ENCODE results near the gene DDN.

The DDN gene

GRCh38 chr12:48980389-48980952 is 18.7 kb downstream of the DDN start:
- TF ChIP-seq FOXP2 (optimal IDR thresholded peaks at IDR 0.05; ENCODE audit: control extremely low read depth, extremely low read length, insufficient read depth) (no peak), POLR2AphosphoS5 (IDR thresholded peaks at IDR 0.05; ENCODE audit: borderline replicate concordance, low read depth, low read length) (no peak), EZH2 (IDR thresholded peaks at IDR 0.05) (no peak)
- Histone ChIP-seq H3K27ac (no peak overlapping the region), H3K36me3 (ENCODE audit: insufficient read depth, low read length) (no peaks in the 10 kb centered on the region), H3K9me3 (ENCODE audit: low read depth, low read length) (no peaks in the 10 kb centered on the region), H3K9ac (ENCODE audit: insufficient read length) (no peak overlapping the region), H3K4me3 (peak overlapping the region; percentile 72)
- DNase-seq (ENCODE audit: low read depth, low spot score) = no peak

DNA sequence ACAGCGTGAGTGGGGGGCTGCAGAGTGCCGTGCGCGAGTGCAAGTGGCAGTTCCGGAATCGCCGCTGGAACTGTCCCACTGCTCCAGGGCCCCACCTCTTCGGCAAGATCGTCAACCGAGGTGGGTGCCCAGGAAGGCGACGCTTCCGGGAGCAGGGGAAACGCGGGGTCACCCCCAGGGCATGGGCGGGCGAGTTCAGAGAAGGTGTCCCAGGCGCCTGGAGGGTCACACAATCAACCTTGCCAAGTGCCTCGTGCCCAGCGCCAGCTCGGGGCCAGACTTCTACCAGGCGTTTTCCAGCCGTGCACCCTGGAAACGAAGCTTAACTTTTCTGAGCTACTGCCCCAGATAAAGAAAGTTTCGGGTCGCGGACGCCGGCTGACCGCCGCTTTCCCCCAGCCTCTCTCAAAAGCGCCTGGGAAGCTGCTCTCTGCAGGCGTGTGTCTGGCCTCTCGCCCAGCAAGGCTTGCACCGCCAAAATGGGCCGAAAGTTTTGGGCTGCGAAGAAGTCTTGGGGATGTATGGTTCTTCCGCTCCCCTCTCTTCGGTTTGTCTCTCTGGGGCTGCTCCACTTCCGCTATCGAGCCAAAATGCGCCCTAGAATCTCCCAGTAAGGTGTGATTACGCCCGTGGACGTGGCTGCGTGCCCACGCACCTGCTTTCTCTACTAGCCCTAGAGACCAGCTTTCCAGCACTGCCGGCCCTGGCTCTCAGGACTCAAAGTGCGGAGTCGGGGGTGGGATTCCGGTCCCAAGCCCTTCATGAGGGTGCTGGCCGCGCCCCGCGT is 19.4 kb downstream of the DDN start:
- TF ChIP-seq FOXP2 (optimal IDR thresholded peaks at IDR 0.05; ENCODE audit: control extremely low read depth, extremely low read length, insufficient read depth) = no peak
- TF ChIP-seq POLR2AphosphoS5 (IDR thresholded peaks at IDR 0.05; ENCODE audit: borderline replicate concordance, low read depth, low read length) = no peak
- TF ChIP-seq EZH2 (IDR thresholded peaks at IDR 0.05) = no peak
- Histone ChIP-seq H3K4me3 (peak overlapping the region; percentile 72), H3K27ac (no peak overlapping the region), H3K9ac (ENCODE audit: insufficient read length) (no peak overlapping the region), H3K36me3 (ENCODE audit: insufficient read depth, low read length) (no peaks in the 10 kb centered on the region), H3K9me3 (ENCODE audit: low read depth, low read length) (no peaks in the 10 kb centered on the region)
- DNase-seq (ENCODE audit: low read depth, low spot score) = no peak

DNA sequence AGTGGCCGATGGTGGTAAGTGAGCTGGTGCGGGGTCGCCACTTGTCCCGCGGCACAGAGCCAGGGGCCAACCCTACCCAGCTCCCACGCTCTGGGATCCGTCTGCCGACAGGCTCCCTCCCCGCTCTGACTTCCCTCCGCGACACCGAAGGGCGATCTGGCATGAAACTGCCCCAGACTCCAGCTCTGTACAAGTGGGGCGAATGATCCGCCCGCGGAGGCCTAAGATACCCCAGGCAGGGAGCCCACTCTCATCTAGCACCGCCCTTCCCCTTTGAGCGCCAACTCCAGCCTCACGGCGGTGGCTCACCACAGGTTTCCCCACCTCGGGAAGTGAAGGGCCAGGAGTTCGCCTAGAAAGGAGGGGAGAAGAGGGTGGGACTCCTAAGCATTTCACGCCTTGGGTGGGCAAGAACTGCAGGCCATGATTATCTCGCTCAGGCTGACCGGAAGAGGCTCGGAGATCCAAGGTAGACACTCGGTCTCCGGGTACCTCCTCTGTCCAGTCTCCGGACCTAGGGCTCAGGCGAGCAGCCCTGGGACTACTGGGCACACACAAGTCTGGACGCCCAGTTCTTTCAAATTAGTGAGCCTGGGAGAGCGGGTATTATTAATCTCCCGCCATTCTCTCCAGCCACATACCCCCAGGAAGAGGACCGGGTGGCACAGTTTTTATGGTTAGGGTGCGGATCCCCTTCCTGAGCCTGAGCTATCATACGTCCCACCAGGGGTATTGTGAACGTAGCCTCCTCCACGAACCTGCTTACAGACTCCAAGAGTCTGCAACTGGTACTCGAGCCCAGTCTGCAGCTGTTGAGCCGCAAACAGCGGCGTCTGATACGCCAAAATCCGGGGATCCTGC is 20.2 kb downstream of the DDN start:
- Histone ChIP-seq H3K27ac (no peak overlapping the region), H3K36me3 (ENCODE audit: insufficient read depth, low read length) (no peaks in the 10 kb centered on the region), H3K9ac (ENCODE audit: insufficient read length) (no peak overlapping the region), H3K4me3 (peak overlapping the region; percentile 72), H3K9me3 (ENCODE audit: low read depth, low read length) (no peaks in the 10 kb centered on the region)
- TF ChIP-seq FOXP2 (optimal IDR thresholded peaks at IDR 0.05; ENCODE audit: control extremely low read depth, extremely low read length, insufficient read depth) (no peak), POLR2AphosphoS5 (IDR thresholded peaks at IDR 0.05; ENCODE audit: borderline replicate concordance, low read depth, low read length) (no peak), EZH2 (IDR thresholded peaks at IDR 0.05) (peak; percentile 18)
- DNase-seq (ENCODE audit: low read depth, low spot score) = no peak

DNA sequence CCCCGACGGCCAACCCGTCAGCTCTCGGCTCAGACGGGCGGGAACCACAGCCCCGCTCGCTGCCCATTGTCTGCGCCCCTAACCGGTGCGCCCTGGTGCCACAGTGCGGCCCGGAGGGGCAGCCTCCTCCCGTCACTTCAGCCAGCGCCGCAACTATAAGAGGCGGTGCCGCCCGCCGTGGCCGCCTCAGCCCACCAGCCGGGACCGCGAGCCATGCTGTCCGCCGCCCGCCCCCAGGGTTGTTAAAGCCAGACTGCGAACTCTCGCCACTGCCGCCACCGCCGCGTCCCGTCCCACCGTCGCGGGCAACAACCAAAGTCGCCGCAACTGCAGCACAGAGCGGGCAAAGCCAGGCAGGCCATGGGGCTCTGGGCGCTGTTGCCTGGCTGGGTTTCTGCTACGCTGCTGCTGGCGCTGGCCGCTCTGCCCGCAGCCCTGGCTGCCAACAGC is 20.9 kb downstream of the DDN start, which contains the start of gene WNT1:
Gene WNT1 (plus strand): TSS at position 32 of the 450 bp plus-strand sequence. CDS start 329 bp downstream, at position 361.
- TF ChIP-seq EZH2 (IDR thresholded peaks at IDR 0.05) = peak; percentile 70
- no peak for TF ChIP-seq FOXP2 (optimal IDR thresholded peaks at IDR 0.05; ENCODE audit: control extremely low read depth, extremely low read length, insufficient read depth)
- Histone ChIP-seq H3K36me3 (ENCODE audit: insufficient read depth, low read length) (no peaks in the 10 kb centered on the region), H3K4me3 (peak within 1 kb of the TSS; percentile 51), H3K9me3 (ENCODE audit: low read depth, low read length) (no peaks in the 10 kb centered on the region), H3K27ac (no peak within 1 kb of the TSS), H3K9ac (ENCODE audit: insufficient read length) (no peak within 1 kb of the TSS)
- DNase-seq (ENCODE audit: low read depth, low spot score) = no peak

DNA sequence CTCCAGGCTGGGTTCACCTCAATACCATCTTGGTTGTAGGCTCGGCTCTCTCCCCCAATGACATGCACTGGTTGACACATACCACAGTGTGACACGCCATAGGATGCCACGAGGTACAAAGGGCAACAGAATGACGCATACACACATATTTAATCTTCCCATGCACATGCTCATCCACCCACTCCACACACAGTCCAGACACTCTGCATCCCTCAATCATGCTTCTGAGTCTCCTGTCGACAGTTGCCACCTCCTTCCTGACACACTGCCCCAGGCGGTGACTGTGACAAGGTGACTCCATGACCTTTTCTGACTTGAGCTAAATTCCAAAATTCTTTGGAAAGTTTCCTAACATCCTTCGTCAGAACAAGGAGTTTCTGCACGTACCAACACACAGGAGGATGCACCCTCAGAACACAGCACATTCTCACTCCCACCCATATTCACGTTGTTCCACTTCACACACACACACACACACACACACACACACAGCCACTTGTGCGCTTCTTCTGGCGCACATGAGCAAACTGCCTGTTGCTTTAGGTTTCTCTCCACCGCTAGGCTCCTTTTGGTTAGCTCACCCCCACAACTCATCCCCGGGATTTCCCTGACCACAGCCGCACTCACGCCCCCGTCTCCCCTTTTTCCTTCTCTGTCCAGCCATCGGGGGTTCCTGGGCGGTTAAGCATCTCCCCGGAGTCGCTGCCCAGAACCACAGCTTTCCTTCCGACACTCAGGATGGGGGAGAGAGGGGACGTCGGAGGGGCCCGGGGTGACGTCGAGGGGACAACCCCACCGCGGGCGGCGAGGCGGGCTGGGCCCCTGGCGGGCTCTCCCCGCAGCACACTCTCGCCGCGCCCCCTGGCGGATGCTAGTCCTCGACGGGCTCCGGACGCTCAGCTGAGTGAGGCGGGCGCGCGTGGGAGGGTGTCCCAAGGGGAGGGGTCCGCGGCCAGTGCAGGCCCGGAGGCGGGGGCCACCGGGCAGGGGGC is 21.6 kb downstream of the DDN start:
- Histone ChIP-seq H3K36me3 (ENCODE audit: insufficient read depth, low read length) (no peaks in the 10 kb centered on the region), H3K9me3 (ENCODE audit: low read depth, low read length) (no peaks in the 10 kb centered on the region), H3K9ac (ENCODE audit: insufficient read length) (no peak overlapping the region), H3K4me3 (peak overlapping the region; percentile 51), H3K27ac (no peak overlapping the region)
- no peak for TF ChIP-seq FOXP2 (optimal IDR thresholded peaks at IDR 0.05; ENCODE audit: control extremely low read depth, extremely low read length, insufficient read depth)
- TF ChIP-seq POLR2AphosphoS5 (IDR thresholded peaks at IDR 0.05; ENCODE audit: borderline replicate concordance, low read depth, low read length) = no peak
- no peak for TF ChIP-seq EZH2 (IDR thresholded peaks at IDR 0.05)
- no peak for DNase-seq (ENCODE audit: low read depth, low spot score)

DNA sequence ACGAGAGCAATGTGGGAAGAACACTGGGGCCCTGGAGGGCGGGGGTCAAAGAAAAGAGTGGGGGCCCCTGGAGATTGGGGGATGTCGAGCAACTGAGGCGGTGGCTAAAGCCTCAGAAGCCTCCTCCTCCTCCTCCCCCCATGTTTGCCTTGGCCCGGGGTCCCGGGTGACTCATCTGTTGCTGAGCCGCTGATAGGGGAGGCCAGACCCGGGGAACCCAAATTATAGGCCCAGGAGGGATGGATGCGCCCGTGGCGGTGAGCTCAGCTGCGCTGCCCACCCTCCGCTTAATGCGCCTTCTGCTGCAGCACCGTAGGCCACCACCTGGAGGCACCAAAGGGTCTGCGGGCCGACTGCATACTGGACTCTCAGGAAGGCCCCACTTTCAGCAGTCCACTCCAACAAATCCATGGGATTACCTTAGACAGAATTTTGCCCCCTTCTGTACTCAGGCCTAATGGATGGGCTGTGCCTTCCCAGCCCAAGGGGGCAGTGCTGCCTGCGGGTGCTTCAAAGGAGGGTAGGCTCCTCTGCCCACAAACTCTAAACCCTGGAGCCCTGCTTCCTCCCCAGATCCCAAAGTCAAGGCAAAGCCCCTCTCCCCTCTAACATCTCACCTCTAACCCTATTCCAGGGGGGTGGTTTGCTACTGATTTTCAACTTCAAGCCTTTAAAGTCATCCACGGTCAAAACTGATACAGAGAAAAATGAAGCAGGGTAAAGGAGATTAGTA is 25.1 kb downstream of the DDN start:
- no peaks in the 10 kb centered on the region for H3K9me3 ChIP-seq (ENCODE audit: low read depth, low read length)
- no peak overlapping the region for H3K4me3 ChIP-seq
- no peaks in the 10 kb centered on the region for H3K36me3 ChIP-seq (ENCODE audit: insufficient read depth, low read length)
- DNase-seq (ENCODE audit: low read depth, low spot score) = no peak
- no peak for TF ChIP-seq POLR2AphosphoS5 (IDR thresholded peaks at IDR 0.05; ENCODE audit: borderline replicate concordance, low read depth, low read length)
- no peak for TF ChIP-seq FOXP2 (optimal IDR thresholded peaks at IDR 0.05; ENCODE audit: control extremely low read depth, extremely low read length, insufficient read depth)
- no peak for TF ChIP-seq EZH2 (IDR thresholded peaks at IDR 0.05)
- H3K9ac ChIP-seq (ENCODE audit: insufficient read length) = no peak overlapping the region
- H3K27ac ChIP-seq = no peak overlapping the region

DNA sequence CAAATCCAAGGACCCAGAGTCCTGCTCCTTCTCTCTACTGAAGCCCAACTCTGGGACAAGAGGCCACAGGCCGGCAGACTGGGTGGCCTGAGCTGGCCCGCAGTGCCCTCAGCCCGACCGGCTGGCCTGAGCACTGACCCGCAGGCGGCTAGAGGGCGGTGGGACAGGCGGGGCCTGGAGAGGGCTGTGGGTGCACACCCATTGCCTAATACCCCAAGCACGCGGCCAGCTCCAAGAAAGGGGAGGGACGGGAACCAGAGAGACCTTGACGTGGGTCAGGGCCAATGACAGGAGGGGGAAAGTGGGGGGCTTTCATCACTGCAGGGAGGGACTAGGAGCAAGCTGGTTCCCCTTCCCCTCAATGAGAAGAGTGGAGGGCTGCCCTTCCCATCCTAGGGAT is 25.6 kb downstream of the DDN start:
- Histone ChIP-seq H3K27ac (no peak overlapping the region), H3K36me3 (ENCODE audit: insufficient read depth, low read length) (no peaks in the 10 kb centered on the region), H3K4me3 (no peak overlapping the region), H3K9ac (ENCODE audit: insufficient read length) (no peak overlapping the region), H3K9me3 (ENCODE audit: low read depth, low read length) (no peaks in the 10 kb centered on the region)
- TF ChIP-seq POLR2AphosphoS5 (IDR thresholded peaks at IDR 0.05; ENCODE audit: borderline replicate concordance, low read depth, low read length) (no peak), EZH2 (IDR thresholded peaks at IDR 0.05) (no peak), FOXP2 (optimal IDR thresholded peaks at IDR 0.05; ENCODE audit: control extremely low read depth, extremely low read length, insufficient read depth) (no peak)
- DNase-seq (ENCODE audit: low read depth, low spot score) = no peak

Measured in SK-N-MC (cell line).